Choroid plexus epithelial cell (primary cell): ENCODE results near the gene MCRIP1.

ENCODE experiments used
- DNase-seq: peaks from one replicate; pipeline ENCODE4 v3.0.0-alpha.2; 2010; ENCODE audit warnings: low read depth
- H3K4me3 ChIP-seq: 2 replicates; pipeline ENCODE4 v1.5.1; 2011; ENCODE audit warnings: low read depth, mild to moderate bottlenecking, control low read depth, low read length, moderate library complexity
- TF ChIP-seq, protein P1 (sequence below): conservative IDR thresholded peaks from 2 replicates; pipeline ENCODE4 v1.5.1; 2011; ENCODE audit warnings: low read depth, mild to moderate bottlenecking, control low read depth, inconsistent platforms, low read length, moderate library complexity

MCRIP1 gene

GRCh38 chr17:81866440-81867169 is 33.5 kb upstream of the MCRIP1 start:
- H3K4me3 ChIP-seq, result no peak overlapping the region
- peak; percentile 30 for DNase-seq
- TF ChIP-seq, protein P1, sequence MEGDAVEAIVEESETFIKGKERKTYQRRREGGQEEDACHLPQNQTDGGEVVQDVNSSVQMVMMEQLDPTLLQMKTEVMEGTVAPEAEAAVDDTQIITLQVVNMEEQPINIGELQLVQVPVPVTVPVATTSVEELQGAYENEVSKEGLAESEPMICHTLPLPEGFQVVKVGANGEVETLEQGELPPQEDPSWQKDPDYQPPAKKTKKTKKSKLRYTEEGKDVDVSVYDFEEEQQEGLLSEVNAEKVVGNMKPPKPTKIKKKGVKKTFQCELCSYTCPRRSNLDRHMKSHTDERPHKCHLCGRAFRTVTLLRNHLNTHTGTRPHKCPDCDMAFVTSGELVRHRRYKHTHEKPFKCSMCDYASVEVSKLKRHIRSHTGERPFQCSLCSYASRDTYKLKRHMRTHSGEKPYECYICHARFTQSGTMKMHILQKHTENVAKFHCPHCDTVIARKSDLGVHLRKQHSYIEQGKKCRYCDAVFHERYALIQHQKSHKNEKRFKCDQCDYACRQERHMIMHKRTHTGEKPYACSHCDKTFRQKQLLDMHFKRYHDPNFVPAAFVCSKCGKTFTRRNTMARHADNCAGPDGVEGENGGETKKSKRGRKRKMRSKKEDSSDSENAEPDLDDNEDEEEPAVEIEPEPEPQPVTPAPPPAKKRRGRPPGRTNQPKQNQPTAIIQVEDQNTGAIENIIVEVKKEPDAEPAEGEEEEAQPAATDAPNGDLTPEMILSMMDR, result no peak

- no peak overlapping the region for H3K4me3 ChIP-seq
- TF ChIP-seq, protein P1, result no peak
- peak; percentile 34 for DNase-seq
These were observed 32.8 kb upstream of the MCRIP1 start for GRCh38 chr17:81865733-81866439.

DNA sequence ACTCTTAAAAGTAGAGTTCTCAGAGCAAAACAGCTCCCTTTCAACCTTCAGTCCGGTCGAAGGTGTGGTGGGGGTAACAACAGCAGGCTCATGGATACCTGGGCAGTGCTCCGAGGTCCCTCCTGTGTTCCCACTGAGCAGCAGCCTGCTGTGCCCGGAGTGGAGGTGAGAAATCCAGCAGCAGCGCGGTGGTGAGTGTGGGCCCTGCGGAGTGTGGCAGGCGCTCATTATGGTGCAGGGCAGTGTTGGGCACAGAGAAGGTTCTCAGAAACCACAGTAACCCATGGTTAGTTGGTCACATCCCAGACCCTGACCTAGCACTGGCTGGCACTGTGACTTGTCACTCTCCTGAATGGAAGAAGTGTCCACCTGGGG is 32.3 kb upstream of the MCRIP1 start:
- H3K4me3 ChIP-seq, result no peak overlapping the region
- DNase-seq, result no peak
- TF ChIP-seq, protein P1, result no peak

GRCh38 chr17:81863833-81864768 is 31.0 kb upstream of the MCRIP1 start:
- TF ChIP-seq, protein P1, result no peak
- DNase-seq, result no peak
- no peak overlapping the region for H3K4me3 ChIP-seq

DNA sequence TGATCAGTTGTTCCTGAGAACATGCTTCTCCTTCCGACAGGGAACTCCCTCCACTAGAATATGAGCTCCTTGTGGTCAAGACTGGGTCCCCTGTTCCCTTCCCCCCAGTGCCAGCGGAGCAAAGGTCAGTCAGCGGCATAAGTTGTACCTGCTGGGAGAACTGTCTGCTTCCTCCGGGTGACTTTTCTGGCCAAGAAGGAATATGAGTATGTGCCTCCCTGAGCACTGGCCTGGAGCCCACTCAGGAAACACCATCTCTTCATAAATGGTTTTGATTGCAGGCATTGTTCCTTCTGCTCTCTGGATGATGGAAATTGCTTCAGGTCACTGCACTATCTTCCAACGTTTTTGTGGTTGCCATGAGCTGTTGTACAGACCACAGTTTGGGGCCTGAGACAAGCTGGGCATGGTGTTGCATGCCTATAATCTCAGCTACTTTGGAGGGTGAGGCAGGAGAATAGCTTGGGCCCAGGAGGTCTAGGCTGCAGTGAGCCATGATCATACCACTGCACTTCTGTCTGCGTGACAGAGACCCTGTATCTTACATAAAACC is 30.1 kb upstream of the MCRIP1 start:
- DNase-seq, result no peak
- no peak overlapping the region for H3K4me3 ChIP-seq
- TF ChIP-seq, protein P1, result no peak

DNA sequence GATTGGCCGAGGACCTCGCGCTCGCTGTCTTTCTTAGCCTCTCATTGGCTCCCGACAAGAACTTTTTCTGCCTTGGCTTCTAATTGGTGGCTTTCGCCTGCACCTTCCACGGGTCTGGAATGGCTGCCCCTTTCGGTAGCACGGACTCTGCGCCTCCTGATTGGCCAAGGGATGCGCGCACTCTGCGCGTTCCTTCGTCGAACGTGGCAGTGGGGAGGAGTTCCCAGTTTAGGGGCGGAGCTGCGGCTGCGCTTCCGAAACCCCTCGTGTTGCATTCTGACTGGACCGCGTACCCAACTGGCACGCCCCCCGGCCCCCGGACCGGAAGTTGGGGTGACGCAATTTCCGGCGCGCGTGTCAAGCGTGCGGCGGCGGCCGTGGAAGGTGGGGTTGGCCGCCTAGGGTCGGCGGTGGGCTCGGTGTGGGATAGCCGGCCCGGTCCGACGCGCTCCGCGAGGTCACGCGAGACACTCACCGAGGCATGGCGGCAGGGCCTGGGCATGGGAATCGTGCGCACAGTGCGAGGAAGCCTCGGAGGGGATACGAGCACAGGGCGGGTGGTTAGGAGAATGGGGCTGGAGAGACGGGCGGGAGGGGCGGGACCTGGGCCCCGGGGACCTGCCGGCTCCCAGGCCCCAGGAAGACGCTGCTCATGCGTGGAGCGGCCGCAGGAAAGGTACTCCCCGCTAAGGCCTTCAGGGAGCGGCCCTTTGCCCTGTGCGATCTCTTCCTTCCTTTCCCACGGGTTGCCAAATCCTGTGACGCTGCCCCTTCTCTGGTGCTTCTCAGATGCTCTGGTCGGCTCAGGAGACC is 27.9 kb upstream of the MCRIP1 start:
- H3K4me3 ChIP-seq, result peak overlapping the region; percentile 75
- peak; percentile 100 for DNase-seq
- TF ChIP-seq, protein P1, result peak; percentile 27
